Neuron (in vitro differentiated cells): Measurements from ENCODE around the gene PTPN22.

Source experiments
- H2AFZ ChIP-seq: one replicate; pipeline ENCODE4 v1.6.1; 2013; ENCODE audit warnings: low read depth, mild to moderate bottlenecking, inconsistent platforms, low read length, moderate library complexity
- H3K27me3 ChIP-seq: one replicate; pipeline ENCODE4 v1.6.1; 2013; ENCODE audit warnings: low read length; ENCODE audit not compliant: insufficient read depth
- H3K36me3 ChIP-seq: one replicate; pipeline ENCODE4 v1.6.1; 2013; ENCODE audit warnings: low read length; ENCODE audit not compliant: insufficient read depth
- H3K4me1 ChIP-seq: one replicate; pipeline ENCODE4 v1.6.1; 2013; ENCODE audit warnings: low read length; ENCODE audit not compliant: insufficient read depth
- H3K4me3 ChIP-seq: 2 replicates; pipeline ENCODE4 v1.5.1; 2013; ENCODE audit warnings: mild to moderate bottlenecking, low read length, moderate library complexity
- H3K9me3 ChIP-seq: one replicate; pipeline ENCODE4 v1.6.1; 2013; ENCODE audit warnings: low read length

The PTPN22 gene

DNA sequence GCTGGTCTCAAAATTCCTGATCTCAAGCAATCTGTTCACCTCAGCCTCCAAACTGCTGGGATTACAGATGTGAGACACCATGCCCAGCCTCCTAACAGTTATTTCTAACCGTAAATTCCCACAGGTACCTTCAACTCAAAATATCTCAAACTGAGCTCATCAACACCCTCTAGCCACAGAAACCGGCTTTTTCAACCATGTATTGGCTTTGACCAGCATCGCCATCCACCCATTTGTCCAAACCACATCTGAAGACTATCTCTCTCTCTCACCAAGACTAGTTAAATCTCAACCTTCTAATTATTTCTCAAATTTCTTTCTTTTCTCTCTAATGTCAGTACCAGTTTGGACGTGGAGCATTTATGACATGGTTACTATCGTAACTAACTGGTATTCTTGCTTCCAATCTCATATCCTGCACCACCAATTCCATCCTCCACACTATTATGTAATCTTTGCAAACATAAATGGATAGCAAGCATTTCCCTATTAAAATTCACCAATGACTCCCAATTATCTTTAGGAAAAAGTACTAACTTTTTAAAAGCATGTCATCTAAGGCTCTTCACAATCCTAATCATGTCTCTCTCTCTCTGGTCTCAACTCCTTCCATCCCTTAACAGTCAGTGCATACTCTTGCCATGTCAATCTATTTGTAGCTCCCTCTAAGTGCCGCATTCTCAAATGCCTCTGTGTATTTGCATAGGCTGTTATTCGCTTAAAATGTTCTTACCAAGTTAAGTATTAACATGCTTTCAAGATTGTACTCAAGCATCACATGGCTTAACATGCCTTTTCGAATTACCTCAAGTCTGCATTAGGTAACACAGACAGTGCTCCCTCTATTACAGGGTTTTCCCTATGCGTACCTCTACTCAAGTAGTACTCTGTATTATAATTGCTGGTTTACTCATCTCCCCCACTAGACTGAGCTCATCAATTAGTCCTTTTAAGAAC is 77.4 kb downstream of the PTPN22 start:
- H3K4me3 ChIP-seq: no peak overlapping the region
- H3K9me3 ChIP-seq: no peaks in the 10 kb centered on the region
- H2AFZ ChIP-seq: no peak overlapping the region
- H3K4me1 ChIP-seq: no peaks in the 10 kb centered on the region
- no peaks in the 10 kb centered on the region for H3K27me3 ChIP-seq
- peaks cover 52% of the 10 kb centered on the region for H3K36me3 ChIP-seq

DNA sequence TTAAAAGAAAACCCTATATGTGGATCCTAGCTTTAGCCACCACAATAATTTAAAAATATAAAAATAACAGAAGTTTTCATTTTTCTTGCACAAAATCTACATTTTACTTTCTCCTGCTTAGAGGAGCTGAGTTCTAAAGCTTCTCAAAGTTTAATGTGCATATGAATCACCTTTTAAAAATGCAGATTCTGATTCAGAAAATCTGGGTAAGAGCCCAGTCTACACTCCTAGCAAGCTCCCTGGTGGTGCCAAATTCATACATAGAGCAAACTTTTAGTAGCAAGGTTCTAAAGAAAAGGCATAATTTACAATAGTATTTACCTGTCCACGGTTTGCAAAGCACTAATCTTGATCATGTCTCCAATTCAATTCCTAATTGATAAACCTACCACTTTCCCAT is 78.5 kb downstream of the PTPN22 start:
- H3K36me3 ChIP-seq: peaks cover 52% of the 10 kb centered on the region
- H3K4me1 ChIP-seq: no peaks in the 10 kb centered on the region
- no peak overlapping the region for H2AFZ ChIP-seq
- no peaks in the 10 kb centered on the region for H3K9me3 ChIP-seq
- H3K4me3 ChIP-seq: no peak overlapping the region
- H3K27me3 ChIP-seq: no peaks in the 10 kb centered on the region

DNA sequence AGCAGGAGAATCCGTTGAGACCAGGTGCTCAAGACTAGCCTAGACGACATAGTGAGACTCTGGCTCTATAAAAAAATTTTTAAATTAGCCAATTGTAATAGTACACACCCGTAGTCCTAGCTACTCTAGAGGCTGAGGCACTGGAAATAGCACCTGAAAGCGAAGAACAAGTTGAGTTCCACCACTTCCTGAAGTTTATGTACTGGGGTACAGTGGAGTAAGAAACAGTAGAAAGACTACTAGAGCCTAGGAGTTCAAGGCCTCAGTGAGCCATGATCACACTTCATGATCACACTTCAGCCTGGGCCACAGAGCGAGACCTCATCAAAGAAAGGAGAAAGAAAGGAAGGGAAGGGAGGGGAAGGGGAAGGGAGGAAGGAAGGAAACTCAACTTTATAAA is 79.0 kb downstream of the PTPN22 start:
- Histone ChIP-seq H3K27me3 (no peaks in the 10 kb centered on the region), H3K4me1 (no peaks in the 10 kb centered on the region), H3K36me3 (peaks cover 48% of the 10 kb centered on the region), H2AFZ (no peak overlapping the region), H3K4me3 (no peak overlapping the region), H3K9me3 (no peaks in the 10 kb centered on the region)

DNA sequence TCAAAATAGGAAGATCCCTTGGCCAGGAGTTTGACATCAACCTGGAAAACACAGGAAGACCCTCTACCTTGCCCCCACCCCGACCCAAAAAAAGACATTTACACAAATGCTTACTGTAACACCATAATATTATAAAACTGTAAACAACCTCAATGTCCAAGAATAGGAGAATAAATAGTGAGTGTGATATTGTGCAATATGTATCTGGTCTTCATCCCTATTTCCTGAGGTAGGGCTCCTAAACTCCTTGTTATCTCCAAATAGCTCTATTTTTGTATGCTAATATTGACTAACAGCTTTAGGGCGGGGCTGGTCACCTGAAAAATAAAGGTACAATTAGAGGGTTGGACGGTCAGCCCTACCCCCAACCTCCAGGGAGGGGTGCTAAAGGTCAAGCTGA is 82.7 kb downstream of the PTPN22 start:
- Histone ChIP-seq H2AFZ (no peak overlapping the region), H3K4me3 (no peak overlapping the region), H3K36me3 (peaks cover 22% of the 10 kb centered on the region), H3K4me1 (no peaks in the 10 kb centered on the region), H3K27me3 (no peaks in the 10 kb centered on the region), H3K9me3 (no peaks in the 10 kb centered on the region)

DNA sequence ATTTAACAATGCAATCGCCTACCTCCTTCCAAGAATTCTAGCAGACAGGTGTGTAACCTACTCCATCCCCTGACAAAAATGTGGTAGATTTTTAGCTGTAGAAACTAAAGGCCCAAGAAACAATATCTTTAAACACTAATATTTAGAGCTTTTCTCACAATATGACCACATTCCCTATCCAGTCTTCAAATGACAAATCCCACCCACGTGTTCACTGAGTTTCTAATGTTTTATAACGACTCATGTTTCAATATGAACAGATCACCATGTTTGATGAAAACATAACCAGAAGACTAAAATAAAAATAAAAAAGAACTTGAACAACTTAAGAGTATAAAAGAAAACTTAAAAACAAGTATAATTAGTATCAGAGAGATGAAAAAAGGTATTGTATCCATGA is 83.8 kb downstream of the PTPN22 start:
- H2AFZ ChIP-seq: no peak overlapping the region
- H3K27me3 ChIP-seq: no peaks in the 10 kb centered on the region
- no peaks in the 10 kb centered on the region for H3K4me1 ChIP-seq
- no peaks in the 10 kb centered on the region for H3K9me3 ChIP-seq
- H3K36me3 ChIP-seq: peaks cover 14% of the 10 kb centered on the region
- H3K4me3 ChIP-seq: no peak overlapping the region

DNA sequence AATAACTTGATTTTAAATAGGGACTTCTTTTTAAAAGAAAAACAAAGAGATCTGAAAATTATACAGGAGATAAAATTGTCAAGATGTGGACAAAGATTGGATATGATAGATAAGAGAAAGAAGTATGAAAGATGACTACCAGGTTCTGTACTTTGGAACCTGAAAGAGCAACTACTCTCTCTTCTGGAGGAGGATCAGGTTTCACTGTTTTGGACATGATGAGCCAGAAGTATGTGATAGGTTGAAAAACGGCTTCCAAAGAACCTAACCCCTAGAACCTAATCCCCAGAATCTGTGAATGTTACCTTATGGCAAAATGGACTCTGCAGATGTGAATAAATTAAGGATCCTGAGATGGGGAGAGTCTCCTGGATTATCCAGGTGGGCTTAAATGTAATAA is 85.4 kb downstream of the PTPN22 start:
- H3K4me3 ChIP-seq: no peak overlapping the region
- no peaks in the 10 kb centered on the region for H3K4me1 ChIP-seq
- H3K27me3 ChIP-seq: no peaks in the 10 kb centered on the region
- H3K36me3 ChIP-seq: peaks cover 14% of the 10 kb centered on the region
- no peak overlapping the region for H2AFZ ChIP-seq
- H3K9me3 ChIP-seq: no peaks in the 10 kb centered on the region

DNA sequence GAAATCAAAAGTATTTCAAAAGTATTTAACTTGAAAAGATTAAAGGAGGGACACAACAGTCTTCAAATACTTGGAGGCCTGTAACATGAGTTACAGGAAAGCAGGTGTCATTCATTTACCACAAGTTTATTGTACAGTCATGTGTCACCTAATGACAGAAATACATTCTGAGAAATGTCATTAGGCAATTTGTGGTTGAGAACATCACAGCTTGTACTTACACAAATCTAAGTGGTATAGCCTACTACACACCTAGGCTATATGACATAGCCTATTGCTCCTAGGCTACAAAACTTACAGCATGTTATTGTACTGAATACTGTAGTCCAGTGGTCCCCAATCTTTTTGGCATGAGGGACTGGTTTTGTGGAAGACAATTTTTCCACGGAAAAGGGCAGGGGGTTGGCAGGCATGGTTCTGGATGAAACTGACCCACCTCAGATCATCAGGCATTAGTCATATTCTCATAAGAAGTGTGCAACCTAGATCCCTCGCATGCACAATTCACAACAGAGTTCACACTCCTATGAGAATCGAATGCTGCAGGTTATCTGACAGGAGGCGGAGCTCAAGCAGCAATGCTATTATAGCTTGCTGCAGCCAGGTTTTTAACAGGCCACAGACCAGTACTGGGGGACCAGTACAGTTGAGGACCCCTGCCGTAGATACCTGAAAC is 87.3 kb downstream of the PTPN22 start:
- no peak overlapping the region for H2AFZ ChIP-seq
- no peaks in the 10 kb centered on the region for H3K27me3 ChIP-seq
- no peaks in the 10 kb centered on the region for H3K4me1 ChIP-seq
- H3K36me3 ChIP-seq: peaks cover 6% of the 10 kb centered on the region
- no peaks in the 10 kb centered on the region for H3K9me3 ChIP-seq
- no peak overlapping the region for H3K4me3 ChIP-seq

DNA sequence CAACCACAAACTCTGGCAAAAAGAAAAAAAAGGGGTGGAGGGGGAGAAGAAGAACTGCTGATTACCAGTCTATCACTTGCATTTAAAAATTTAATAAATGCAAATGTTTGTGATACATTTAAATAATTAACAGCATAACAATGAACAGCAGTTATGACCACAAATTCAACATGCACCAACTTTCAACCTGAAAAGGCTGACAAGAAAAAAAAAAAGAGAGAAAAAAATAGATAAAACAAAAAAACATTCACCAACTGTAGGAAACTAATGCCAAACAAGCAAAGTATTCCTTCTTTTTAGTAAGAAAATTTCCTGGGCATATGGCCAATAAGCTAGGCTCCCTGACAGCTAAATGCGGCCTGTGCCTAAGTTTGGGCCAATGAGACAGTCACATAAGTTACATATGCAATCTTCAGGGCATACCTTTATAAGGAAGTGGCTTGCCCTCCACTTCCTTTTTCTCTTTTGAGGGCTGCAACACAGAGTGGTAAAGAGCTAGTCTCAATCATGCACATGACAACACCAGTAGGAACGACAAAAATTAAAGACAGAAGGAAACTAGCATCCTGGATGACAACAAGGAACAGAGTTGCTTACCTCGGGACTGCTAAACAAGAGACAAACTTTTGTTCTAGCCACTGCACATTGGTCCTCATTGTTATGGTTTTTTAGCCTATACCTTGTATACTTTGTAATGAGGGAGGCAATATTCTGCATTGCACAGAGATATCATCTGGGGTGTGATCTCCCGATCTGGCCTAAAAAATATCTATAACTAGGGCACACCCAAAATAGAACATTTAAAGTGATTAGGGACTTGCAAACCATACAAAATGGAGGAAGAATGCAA is 88.0 kb downstream of the PTPN22 start:
- H2AFZ ChIP-seq: no peak overlapping the region
- no peaks in the 10 kb centered on the region for H3K27me3 ChIP-seq
- no peak overlapping the region for H3K4me3 ChIP-seq
- no peaks in the 10 kb centered on the region for H3K9me3 ChIP-seq
- H3K4me1 ChIP-seq: no peaks in the 10 kb centered on the region
- H3K36me3 ChIP-seq: peaks cover 4% of the 10 kb centered on the region

DNA sequence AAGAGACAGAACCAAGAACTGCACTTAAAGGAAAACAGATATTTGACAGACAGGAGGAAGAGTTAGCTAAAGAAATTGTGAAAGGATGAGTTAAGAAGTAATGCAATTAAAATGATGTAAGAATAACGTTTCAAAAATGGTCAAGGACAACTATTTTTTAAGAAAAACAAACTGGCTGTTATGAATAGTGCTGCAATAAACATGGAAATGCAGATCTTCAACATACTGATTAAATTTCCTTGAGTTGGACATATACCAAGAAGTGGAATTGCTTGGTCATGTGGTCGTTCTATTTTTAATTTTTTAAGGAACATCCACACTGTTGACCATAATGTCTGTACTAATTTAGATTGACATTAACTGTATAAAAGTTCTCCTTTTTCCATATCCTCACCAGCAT is 89.1 kb downstream of the PTPN22 start:
- H3K36me3 ChIP-seq: peaks cover 6% of the 10 kb centered on the region

DNA sequence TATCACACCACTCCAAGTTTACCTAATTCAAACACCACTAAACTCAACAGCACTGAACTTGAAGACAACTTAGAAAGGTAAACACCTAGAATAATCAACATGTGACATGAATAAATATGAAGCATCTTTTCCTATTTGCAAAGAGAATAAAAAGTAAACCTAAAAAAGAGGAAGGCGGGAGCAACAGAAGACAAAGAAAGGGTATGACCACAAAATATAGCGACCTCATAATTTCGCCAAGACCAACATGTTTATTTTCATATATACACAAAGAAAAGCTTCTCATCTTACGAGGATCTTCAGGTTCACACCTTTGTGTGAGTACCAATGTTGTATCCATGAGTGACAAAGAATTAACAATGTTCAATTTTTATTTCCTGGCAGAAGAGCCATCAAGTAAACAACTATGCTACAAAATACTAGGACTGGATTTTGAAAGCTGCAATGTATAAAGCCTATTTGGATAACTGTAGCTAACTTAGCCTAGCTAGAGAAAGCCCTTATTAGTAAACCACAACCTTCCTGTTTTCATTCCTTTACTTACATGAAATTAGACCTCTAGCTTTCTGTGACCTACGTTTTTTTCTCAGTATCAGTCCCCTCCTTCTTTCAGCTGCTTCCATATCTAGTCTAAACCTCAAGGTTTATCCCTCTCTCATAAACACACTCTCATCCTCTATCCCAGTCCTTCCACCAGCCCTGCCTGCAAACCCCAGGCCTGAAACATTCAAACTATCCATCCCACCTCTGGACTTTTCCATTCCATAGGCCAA is 91.0 kb downstream of the PTPN22 start:
- H3K27me3 ChIP-seq: no peaks in the 10 kb centered on the region
- no peaks in the 10 kb centered on the region for H3K9me3 ChIP-seq
- no peaks in the 10 kb centered on the region for H3K4me1 ChIP-seq
- peaks cover 20% of the 10 kb centered on the region for H3K36me3 ChIP-seq
- no peak overlapping the region for H2AFZ ChIP-seq
- H3K4me3 ChIP-seq: no peak overlapping the region

More for the DNA sequence above, 89.1 kb downstream of the PTPN22 start:
- Histone ChIP-seq H3K4me1 (no peaks in the 10 kb centered on the region), H3K9me3 (no peaks in the 10 kb centered on the region), H3K4me3 (no peak overlapping the region), H3K27me3 (no peaks in the 10 kb centered on the region), H2AFZ (no peak overlapping the region)

DNA sequence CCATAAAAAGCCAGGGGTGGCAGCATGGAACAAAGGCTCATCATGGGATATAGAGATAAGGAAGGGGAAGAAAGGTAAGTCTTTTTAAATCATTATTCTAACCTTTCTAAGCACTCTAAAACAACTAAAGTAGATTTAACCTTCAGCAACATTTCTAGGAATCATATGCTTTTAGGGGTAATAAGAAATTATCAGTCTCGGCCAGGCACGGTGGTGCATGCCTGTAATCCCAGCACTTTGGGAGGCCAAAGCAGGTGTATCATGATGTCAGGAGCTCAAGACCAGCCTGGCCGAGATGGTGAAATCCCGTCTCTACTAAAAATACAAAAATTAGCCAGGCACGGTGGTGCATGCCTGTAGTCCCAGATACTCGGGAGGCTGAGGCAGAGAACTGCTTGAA is 92.0 kb downstream of the PTPN22 start:
- Histone ChIP-seq H3K36me3 (peaks cover 24% of the 10 kb centered on the region), H3K4me1 (no peaks in the 10 kb centered on the region), H2AFZ (no peak overlapping the region), H3K27me3 (no peaks in the 10 kb centered on the region), H3K9me3 (no peaks in the 10 kb centered on the region), H3K4me3 (no peak overlapping the region)

DNA sequence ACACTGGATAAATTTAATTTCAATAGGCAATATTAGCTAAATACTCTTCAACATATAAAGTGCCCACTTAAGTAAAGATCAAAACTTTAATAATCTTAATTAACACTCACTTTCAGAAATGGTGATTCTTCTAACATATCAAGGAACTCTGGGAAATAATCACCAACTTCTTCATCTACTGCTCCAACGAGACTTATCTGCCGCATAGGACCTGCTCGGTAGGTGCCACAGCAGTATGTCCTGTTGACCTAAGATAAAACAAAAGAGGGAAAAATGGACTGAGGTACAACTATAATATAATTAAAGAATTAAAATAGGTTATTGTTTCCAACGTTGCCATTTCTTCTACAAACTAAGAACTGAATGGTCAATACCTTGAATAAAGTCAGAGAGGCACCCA is 94.0 kb downstream of the PTPN22 start:
- Histone ChIP-seq H2AFZ (no peak overlapping the region), H3K36me3 (peaks cover 28% of the 10 kb centered on the region), H3K4me1 (no peaks in the 10 kb centered on the region), H3K9me3 (no peaks in the 10 kb centered on the region), H3K27me3 (no peaks in the 10 kb centered on the region), H3K4me3 (no peak overlapping the region)
